NCI-H345 treated with DMSO at 0.1 percent for 48 hours (cell line): Measurements from ENCODE around the gene AKAP8L.

Experiments
- DNase-seq: peaks from one replicate; lab custom pipeline; 2025; ENCODE audit not compliant: unreplicated experiment; lab: John Stamatoyannopoulos, UW

The AKAP8L gene, protein sequence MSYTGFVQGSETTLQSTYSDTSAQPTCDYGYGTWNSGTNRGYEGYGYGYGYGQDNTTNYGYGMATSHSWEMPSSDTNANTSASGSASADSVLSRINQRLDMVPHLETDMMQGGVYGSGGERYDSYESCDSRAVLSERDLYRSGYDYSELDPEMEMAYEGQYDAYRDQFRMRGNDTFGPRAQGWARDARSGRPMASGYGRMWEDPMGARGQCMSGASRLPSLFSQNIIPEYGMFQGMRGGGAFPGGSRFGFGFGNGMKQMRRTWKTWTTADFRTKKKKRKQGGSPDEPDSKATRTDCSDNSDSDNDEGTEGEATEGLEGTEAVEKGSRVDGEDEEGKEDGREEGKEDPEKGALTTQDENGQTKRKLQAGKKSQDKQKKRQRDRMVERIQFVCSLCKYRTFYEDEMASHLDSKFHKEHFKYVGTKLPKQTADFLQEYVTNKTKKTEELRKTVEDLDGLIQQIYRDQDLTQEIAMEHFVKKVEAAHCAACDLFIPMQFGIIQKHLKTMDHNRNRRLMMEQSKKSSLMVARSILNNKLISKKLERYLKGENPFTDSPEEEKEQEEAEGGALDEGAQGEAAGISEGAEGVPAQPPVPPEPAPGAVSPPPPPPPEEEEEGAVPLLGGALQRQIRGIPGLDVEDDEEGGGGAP

DNA sequence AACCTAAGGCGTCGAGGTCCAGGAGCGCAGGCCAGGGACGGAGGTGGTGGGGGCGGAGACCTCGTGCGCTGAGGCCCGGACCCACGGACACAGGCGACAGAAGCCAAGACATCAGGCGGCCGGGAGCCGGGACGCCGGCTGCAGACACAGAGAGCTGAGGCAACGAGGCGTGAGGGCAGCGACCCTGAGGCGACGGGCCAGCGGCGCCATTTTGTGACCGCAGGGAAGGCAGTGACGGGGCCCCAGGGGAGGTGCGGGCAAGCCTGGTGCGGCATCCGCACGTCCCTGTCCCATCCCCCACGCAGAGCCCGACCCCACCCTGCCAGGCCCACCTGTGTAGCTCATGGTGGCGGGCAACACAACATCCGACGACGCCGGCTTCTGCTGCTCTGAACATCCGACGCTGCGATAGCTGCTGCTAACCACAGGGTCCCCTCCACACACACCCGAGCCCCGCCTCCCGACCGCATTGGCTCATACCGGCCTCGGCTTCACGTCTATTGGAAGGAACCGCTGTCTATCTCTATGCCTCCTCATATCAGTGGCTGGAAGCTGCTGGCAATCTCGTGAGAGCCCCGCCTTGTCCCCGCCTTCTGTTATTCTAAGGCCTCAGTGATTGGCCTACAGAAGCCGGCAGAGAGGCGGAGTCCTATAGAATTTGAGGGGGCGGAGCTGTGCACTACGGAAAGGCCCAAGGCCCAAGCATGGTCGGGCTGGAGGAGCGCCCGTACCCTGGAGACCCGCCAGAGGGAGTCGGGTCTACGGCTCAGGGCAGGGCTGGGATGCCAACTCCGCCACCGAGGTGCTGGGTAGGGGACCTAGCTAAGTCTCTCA lies at the start of gene AKAP8L:
Gene AKAP8L, minus strand, starts transcription at position 410 of the 834 bp plus-strand sequence. Its CDS starts 65 bp downstream, at position 345.
- DNase-seq: peak; percentile 93

DNA sequence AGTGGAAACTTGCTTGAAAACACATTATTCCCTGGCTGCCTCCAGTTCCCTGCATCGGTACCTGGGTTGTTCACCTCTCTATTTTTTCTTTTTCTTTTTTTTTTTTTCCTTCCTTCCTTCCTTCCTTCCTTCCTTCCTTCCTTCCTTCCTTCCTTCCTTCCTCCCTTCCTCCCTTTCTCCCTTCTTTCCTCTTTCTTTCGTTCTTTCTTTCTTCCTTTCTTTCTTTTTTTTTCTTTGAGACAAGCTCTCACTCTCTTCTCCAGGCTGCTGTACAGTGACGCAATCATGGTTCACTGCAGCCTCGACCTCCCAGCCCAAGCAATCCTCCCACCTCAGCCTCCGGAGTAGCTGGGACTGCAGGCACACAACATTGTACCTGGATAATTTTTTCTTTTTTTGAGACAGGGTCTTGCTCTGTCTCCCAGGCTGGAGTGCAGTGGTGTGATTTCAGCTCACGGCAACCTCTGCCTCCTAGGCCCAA lies 49.0 kb upstream of the AKAP8L start:
- no peak for DNase-seq

DNA sequence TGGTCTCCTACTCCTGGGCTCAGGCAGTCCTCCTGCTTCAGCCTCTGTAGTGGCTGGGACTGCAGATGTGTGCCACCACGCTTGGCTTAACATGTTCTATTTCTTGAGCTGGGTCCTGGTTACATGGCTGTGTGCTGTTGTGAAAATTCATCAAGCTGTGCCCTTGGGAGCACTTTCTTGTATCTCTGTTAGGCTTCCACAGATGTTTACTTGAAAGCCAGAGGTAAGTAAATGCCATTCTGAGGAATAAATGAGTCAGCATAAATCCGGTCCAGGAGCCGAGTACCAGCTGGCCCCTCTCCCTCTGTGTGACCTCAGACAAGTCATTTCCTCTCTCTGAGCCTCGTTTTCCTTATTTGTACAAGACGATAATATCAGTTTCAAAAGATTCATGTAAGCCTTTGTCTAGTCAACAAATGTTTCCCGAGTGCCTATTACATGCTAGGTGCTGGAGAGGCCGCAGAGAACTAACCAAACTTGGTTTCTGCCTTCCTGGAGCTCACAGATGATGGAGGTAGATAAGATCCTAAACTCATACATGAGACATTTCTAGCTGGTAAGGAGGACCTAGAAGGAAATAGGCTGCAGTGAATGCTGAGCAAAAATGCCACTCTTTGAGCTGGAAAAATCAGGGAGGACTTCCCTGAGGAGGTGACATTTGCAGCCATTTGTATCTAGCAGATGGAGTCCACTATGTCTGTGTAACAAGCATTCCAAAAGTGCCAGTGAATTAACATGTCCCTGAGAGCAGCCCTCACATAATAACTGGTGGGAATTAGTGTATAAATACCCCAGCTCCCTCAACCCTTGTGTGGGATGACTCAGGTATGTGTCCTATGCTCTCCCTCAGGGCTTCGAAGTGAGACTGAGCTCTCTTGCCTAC lies 48.3 kb upstream of the AKAP8L start:
- no peak for DNase-seq

DNA sequence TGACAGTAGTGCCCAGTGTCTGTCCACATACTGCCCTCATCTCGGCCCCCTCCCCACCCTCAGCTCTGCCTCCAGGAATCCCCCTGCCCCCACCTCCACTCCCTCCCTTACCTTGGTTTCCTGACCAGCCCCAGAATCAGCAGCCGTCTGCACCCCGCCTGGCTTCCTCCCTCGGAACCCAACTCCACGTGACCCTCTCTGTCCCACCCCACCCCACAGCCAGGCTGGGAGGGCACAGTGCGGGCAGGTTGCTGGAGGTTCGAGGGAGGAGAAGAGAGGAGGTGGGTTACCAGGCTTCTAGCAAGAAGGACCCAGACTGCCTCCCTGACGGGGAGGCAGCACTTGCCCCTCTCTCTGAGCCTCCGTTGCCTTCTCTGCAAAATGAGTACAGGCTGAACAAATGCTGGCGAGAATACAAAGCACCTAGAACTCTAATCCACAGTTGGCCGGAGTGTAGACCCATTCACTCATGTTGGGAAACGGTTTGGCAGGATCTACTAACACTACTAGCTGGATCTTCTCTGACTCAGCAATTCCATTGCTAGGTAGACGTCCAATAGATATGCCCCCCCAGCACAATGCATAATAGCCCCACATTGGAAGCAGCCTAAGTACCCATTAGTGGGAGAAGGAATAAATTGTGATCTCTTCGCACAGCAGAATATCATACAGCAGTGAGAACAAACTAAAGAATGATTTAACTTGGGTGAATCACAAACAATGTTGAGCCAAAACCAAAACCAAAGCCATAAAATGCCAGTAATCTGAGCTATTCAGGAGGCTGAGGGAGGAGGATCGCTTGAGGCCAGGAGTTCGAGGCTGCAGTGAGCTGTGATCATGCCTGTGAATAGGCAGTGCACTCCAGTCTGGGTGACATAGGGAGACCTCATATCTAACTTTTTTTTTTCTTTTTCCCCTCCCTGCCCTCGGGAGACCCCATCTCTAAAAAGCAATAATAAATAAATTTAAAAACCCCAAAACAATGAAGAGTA lies 45.9 kb upstream of the AKAP8L start, which contains the start of gene RASAL3:
Gene RASAL3, minus strand, starts transcription at position 151 of the 992 bp plus-strand sequence. CDS start 186 bp downstream, outside the sequence.
- no peak for DNase-seq

DNA sequence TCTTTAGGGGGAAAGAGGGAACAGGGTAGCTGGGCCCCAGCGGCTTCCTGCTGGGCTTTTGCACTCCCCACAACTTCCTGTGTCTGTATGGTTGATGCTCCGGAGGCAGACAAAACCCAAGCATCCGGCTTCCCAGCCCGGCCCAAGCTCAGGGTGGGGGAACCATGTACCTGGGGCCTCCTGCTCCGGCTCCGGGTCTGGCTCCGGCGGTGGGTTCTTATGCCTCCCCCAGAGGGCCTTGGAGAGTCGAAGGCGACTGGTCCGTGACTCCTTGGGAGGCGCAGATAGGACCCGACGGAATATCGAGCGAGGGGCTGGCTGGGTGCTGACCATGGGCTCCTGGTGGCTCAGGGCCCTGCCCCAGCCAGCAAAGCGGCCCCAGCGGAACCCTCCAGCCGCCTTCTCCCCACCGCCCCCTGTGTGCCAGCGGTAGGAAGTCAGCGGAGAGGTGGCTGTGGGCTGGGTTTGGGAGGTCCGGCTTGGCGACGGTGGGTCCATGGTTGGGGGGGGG lies 45.1 kb upstream of the AKAP8L start:
- DNase-seq: no peak

DNA sequence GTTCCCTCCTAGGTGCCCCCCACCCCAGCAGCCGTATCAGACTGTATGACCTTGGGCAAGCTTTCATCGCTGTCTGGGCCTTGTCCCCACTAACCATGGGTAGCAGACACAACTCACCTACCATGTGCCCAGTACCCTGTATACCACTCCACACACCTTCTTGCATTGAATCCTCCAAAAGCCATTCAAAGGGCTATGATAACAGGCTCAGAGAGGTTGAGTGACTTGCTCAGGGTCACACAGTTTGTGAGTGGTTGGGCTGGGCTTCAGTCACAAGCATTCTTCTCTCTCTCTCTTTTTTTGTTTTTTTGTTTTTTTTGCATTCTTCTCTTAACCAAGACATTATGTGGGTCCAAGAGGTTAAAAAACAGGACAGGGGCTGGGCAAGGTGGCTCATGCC lies 42.9 kb upstream of the AKAP8L start:
- no peak for DNase-seq

DNA sequence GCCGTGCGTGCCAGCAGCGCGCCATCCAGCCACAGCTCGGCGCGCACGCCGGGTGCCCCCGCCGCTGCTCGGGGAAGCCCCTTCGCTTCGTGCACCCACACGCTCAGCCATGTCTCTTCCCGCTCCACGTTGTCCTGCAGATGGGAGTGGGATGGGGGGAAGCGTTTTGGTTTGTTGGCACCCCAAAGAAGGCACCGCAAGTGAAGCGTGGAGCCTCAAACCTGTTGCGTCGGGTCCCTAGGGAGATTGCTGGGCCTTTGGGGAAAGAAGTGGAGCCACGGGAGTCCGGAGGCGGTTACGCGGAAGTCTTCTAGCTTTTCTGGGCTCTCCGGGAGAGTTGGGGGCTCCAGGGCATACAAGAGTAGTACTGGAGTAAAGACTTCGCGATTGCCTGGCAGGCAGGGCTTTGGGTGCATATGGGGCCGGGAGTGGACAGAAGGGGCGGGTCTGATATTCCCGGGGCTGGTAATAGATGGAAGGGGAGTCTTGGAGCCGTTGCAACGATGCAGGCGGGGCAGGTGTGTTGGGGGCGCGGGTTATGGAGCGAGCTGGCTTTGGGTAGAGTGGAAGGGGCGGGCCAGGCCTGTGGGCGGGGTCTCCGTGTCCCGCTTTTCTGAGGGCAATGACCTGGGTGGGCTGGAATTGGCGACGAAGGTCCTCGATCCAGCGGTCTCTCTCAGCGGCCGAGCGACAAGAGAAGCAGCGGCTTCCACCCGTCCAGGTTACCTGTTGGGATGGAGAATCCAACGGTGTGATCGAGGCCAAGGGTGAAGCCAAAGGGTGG lies 39.1 kb upstream of the AKAP8L start:
- DNase-seq: no peak

DNA sequence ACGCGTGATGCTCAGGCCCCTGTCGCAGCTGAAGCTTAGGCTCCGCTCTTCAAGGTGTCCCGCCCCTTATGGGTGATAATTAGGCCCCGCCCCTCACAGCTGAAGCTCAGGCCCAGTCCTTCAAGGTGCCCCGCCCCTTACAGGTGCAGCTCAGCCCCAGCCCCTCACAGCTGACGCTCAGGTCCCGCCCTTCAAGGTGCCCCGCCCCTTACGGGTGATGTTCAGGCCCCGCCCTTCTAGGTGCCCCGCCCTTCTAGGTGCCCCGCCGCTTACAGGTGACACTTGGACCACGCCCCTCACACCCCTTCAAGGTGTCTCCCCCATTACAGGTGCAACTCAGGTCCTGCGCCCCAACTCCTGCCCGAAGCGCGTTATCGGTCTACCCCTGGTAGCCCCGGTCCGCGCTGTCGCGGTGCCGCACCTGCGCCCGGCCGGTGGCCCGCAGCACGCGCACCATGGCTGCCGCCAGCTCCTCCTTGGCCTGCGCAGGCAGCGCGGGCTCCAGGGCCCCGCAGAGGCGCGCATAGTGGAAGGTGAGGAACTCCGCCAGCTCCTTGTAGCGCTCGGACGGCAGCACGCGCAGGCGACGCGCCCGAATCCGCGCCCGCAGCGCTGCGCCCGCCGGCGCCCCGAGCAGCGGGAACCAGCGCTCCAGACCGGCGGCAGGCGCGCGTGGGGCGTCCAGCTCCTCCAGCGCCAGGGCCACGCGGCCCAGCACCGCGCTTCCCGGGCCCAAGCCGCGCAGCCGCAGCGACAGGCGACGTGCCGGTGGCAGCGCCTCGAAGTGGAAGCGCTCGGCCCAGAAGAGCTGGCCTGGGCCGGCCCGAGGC lies 38.3 kb upstream of the AKAP8L start:
- peak; percentile 20 for DNase-seq

DNA sequence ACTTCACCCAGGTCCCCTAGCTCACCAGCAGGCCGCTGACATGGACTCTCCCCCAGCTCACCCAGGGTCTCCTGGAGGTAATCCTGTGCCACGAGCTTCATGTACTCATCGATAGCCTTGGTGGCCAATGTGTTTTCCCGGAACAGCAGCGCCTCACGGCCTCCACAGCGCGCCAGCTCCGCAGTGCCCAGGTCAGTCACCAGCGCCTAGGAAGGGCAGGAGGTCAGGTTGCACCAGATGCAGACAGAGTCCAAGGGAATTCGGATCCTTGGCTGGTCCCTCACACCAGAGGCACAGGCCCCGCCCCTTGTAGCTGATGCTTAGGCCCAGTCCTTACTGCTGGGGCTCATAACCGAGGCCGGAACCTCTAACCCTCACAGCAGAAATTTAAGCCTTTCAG lies 37.7 kb upstream of the AKAP8L start:
- no peak for DNase-seq

DNA sequence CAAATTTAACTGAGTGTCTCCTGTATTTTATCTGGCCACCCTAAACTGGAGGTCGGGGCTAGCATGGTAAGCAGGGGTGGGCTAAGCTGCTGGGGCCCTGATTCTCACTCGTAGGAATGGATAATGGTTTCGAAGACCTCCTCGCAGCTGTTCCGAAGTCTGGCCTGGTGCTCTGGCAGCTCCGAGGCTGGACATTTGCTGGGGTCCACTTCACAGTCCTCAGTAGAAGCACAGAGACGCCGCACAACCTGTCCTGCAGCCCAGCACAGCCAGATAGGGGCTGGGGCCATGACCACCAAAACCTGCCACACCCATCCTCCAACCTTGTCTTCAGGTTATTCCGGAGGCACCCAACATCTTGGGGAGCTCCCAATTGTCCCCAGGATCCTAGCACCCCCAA lies 37.2 kb upstream of the AKAP8L start:
- no peak for DNase-seq

DNA sequence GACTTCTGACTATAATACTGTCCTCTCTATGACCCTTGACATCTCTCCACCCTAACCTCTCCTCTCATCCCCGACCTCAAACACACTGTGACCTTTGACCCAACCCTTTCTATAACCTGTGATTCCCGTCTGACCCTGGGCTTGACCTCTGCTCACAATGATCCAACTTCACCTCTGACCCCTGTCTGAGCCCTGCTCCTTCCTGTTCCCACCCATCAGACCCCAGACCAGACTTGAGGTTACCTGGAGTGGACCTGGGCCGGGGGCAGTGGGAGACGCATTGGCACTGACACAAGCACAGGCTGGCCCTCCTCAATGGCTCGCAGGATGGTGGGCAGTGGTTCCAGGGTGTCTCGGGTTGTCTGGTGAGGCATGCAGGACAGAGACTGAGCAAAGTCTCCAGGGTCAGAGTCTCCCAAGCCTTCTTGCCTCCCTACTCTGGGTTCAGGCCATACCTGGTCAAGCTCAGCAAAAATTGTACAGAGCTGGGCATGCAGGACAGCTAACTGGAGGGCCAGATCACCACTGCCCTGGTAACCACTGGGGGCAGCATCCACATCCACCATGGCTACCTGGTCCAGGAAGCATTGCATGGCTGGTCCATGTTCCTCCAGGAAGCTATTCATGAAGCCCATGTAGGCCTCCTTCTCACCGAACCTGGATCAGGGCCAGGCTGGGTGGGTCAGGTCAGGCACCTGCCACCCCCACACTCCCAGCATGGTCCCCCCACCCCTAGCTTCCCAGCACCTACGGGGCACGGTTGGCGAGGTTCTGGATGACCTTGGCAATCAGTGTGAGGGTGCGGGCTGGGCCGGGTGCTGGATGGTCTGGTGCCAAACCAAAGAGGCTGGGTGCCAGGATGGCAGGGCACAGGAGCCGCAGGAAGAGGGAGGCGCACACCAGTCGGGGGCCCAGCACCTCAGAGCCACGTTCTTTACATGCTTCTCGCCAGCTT lies 35.4 kb upstream of the AKAP8L start:
- no peak for DNase-seq

DNA sequence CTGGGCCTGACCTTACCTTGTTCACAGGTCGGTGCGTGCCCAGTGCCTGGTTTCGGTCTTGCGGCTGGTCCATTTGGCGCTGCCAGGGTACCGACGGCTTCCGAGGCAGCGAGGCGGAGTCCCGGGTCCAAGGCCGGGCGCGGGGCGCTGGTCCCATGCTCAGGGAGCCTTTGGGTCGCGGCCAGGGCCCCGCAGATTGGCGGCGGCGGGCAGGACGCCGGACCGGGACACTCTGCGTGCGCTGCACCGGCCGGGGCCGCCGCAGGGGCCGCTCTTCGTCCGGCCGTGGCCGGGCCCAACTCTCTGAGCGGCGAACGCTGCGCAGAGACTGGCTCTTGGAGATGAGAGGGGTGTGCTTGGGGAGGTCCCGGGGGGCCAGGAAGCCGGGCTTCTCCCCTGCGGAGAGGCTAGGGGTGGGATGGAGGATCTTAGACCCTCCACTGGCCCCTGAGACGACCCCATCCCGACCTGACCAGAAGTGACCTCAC lies 34.3 kb upstream of the AKAP8L start:
- no peak for DNase-seq

DNA sequence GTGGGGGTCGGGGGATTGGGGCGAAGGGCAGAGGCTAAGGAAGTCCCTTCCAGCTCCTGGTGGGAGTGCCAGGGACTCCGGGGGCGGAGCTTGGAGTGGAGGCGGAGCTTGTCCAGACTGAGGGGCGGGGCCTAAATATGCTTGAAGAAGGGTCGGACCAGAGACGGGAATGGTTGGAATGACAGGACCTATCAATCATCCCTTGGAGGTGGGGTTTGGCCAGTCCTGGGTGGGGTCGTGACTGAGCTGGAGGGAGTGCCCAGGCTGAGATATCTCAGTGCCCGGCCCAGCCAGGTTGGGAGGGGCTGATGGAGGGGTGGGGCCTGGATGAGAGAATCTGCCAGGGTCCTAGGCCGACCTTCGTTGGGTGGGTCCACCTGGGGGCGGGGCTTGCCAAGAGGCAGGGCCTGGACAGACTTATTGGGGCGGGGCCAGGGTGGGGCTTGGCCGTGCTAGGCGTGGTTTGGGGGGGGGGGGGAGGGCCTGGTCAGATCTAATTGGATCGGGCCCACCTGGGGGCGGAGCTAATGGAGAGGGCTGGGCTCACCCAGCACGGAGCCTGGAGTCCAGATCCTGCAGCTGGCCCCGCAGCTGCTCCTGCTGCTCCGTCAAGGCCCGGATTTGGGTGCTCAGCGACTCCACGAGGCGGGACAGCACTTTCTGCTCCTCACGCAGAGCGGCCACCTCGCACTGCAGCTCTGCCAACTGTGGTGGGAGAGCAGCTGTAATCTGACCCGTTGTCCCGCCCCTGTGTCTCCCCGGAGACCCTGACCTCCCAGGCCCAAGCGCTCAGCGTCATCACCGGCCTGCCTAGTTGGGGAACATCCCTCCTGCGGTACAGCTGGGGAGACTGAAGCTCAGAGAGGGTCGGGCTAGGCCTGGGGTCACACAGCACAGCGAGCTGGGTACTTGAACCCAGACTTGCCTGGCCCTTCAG lies 33.6 kb upstream of the AKAP8L start:
- no peak for DNase-seq

DNA sequence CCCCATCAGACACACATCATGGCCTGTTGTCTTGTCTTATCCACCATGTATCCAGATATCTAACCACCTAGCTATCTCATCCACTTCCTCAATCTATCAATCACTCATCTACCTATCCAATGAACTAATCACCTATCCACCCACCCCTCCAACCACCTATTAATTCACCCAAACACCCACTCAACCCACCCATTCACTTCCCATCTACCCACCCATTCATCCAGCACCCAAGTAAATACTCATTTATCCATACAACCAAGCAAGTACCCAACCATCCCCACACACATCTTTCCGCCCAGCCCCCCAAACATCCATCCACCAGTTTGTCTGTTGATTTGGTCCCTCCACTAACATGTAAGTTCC lies 31.7 kb upstream of the AKAP8L start:
- DNase-seq: no peak
